Activated naive CD4-positive, alpha-beta T cell treated with anti-CD3 and anti-CD28 coated beads, Interleukin-2, amount 50 U/mL, for 72 hours (primary cell): ENCODE data around the gene SPOCK1. TPM values are rescaled to one million over a fixed set of nuclear protein-coding genes. Genes with fewer than 3 reads are reported as not detected.

Experiments used
- ATAC-seq, 2 donors: fragments of 150-1000 bp; cut with Tn5 transposase; 2 replicates each; pipeline ENCODE4 v1.10.0; 2021; ENCODE audit warnings: mild to moderate bottlenecking in 2 of 2, moderate library complexity in 2 of 2
- DNase-seq, 2 donors: peaks; one replicate each; pipeline ENCODE4 v3.0.0; 2021 to 2022; ENCODE audit warnings: low spot score in 2 of 2
- H3K27ac Mint-ChIP-seq, 2 donors: one replicate each; pipeline ENCODE4 v1.8.0; 2022; ENCODE audit warnings: mild to moderate bottlenecking in 2 of 2, mixed read lengths in 2 of 2
- H3K36me3 Mint-ChIP-seq, 2 donors: one replicate each; pipeline ENCODE4 v1.8.0; 2022; ENCODE audit warnings: mixed read lengths in 2 of 2
- H3K9me3 Mint-ChIP-seq, 2 donors: one replicate each; pipeline ENCODE4 v1.8.0; 2022; ENCODE audit warnings: mixed read lengths in 2 of 2
- total RNA-seq, 2 donors: library from RNA; stranded (reverse); gene quantifications; one replicate each; pipeline ENCODE4 v1.2.3, GENCODE V29; 2022

SPOCK1 gene
- total RNA-seq, 2 donors from 2014 or later: not detected

DNA sequence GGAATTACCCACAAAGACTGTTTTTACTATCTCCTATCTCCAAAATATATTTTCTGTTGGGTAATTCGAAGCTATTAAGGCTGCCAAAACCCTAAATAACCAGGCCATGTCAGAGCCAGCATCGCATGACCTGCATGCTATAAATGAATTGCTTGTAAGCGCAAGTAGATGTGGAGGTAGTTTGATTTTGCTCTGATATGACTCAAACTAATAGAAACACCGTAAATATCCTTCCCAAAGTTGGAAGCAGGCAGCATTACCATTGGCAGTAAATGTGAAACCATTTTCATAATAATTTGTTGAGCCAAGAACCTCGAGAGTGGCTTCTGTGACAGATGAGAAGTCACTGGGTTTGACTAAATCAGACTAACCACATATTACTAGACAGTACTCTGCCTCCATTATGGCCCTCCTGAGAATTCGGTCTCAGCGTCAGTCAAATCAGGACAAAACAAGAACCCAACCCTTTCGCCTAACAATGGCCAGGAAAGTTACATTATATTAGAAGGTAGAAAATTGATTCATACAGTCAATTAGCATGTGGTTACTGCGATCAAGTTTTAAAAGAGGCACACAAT, 289.8 kb downstream of the SPOCK1 start:
- ATAC-seq (no peak), DNase-seq (no peak)
- no peaks in the 10 kb centered on the region for H3K36me3 Mint-ChIP-seq
- no peak overlapping the region for H3K27ac Mint-ChIP-seq
- peaks cover 0 to 8% of the 10 kb centered on the region in 2 donors for H3K9me3 Mint-ChIP-seq

DNA sequence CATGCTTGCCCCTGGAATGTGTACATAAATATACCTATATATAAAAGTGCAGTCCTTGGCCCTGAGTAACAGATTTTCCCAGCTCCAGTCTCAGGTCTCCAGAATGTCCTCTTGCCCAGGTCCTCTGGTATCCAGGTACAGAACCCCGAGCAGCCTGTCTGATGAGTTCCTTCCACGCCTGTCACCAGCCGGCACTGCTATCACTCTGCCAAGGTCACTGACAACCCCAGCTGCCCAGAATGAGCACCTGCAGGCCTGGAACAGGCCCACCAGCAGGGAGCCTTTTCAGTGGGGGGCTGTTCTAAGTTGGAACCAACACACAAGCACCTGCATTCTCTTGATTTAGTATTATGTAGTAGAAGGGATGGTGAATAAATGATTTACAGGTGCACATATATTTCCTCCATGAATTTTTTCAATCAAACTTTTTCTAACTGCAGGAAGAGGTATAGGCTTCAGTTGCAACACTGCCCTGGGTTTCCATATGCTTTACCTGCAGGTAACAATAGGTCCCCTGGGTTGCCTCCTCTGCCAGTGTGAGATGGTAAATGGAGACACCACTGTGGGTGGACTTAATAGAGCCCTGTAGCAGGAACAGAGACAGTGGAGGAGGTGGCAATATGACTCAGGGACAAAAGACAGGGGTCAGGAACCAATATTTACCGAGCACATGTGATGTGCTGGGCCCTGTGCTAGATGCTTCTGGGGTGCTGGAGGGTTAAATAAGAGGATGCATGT, 291.9 kb downstream of the SPOCK1 start:
- Mint-ChIP-seq H3K27ac (no peak overlapping the region), H3K9me3 (peaks cover 0 to 9% of the 10 kb centered on the region in 2 donors), H3K36me3 (no peaks in the 10 kb centered on the region)
- DNase-seq: no peak
- no peak for ATAC-seq

DNA sequence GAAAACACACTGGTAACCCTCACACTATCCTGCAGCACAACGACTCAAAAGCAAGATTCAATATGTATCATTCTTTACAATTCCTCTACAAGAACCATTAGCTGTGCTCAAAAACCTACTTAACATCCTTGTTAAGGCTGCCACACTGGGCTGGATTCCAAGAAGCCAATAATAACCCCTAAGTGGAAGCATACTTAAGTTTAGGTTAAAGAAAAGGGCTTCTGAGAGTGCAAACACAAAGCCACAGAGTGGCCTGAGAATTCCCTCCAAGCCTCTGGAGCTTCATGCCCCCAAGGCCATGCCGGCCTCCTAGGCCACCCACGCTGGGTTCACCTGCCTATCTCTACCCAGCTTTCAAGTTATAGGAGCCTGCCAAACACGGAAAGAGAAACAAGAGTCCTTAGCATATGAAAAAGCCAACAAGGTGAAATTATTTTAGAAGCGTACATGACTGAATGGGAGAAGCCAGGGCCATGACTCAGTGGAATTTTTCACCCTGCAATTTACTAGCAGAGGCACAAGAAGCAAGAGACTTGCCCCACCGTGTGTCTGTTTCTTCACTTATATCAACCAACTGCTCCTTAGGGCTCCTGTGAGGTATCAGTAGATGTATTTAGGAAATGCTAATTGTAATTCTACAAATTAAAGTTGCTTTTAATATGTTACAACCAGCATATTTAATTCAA, 293.0 kb downstream of the SPOCK1 start:
- H3K36me3 Mint-ChIP-seq: no peaks in the 10 kb centered on the region
- peaks cover 0 to 9% of the 10 kb centered on the region in 2 donors for H3K9me3 Mint-ChIP-seq
- no peak overlapping the region for H3K27ac Mint-ChIP-seq
- DNase-seq (no peak), ATAC-seq (no peak)

DNA sequence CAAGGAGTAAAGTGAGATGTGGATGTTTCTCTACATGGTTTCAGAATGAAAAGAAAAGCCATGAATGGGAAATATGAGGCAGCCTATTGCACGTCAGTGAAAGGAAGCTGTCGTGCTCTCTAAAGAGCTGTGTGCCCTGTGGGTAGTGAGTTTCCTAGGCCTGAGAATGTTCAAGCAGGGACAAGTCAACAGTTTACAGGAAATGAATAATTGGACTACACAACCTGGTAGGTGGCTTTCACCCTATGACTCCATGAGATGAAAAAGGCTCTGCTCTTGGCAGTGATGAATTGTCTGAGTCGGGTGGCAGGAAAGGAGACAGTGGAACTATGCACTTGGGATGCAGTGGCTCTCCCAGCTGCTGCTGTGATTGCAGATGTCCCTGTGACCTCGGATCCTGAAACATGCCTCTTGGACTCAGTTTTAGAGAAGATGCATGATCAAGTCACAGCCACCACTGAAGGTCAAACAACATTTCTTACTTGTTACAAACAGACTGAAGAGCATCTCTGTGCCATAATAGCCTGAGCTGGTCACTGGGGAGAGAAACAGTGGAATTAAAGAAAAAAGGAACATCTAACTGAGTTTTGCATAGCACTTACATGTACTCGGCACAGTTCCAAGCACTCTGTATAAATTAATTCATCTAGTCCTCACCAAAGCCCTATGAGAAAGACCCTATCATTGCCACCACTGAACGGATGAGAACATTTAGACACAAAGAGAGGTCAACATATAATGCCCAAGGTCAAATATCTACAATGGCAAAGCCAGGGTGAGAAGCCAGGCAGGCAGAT, 293.7 kb downstream of the SPOCK1 start:
- ATAC-seq: peak in 1 of 2 donors; percentile 57

DNA sequence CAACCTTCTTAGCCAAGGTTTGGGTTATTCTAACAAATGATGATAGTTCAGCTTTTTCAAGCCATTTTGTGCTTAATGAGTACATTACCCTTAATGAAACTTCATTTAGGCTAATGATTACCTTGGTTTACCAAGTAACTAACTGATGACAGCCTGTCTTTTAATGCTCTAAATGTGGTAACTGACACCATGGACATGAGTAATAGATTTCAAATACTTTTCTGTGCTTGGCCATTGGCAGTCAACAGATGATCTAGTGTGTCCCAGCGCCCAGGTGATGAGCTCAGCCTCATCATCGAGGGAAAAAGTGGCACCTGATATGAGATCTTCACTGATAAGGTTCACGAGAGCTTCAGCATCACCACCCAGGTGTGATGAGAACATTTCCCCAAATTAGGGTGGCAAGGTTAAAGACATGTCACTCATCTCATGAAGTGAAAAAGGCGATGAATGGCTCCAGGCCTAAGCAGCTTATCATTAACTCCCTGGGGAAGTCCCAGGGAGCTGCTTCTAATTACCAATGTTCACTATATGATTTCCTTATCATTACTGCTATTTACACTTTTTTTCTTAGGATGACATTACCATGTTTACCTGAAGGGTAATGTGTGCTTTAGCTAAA, 296.0 kb downstream of the SPOCK1 start:
- Mint-ChIP-seq H3K27ac (no peak overlapping the region), H3K36me3 (no peaks in the 10 kb centered on the region), H3K9me3 (peaks cover 5 to 13% of the 10 kb centered on the region in 2 donors)
- no peak for DNase-seq
- no peak for ATAC-seq

More for the DNA sequence above, 293.7 kb downstream of the SPOCK1 start:
- DNase-seq: no peak
- H3K9me3 Mint-ChIP-seq: peaks cover 0 to 9% of the 10 kb centered on the region in 2 donors
- H3K27ac Mint-ChIP-seq: no peak overlapping the region
- H3K36me3 Mint-ChIP-seq: no peaks in the 10 kb centered on the region

GRCh38 chr5:137201876-137202275, 297.2 kb downstream of the SPOCK1 start:
- no peak for ATAC-seq
- Mint-ChIP-seq H3K9me3 (peaks cover 5 to 13% of the 10 kb centered on the region in 2 donors), H3K27ac (no peak overlapping the region), H3K36me3 (no peaks in the 10 kb centered on the region)
- DNase-seq: no peak

DNA sequence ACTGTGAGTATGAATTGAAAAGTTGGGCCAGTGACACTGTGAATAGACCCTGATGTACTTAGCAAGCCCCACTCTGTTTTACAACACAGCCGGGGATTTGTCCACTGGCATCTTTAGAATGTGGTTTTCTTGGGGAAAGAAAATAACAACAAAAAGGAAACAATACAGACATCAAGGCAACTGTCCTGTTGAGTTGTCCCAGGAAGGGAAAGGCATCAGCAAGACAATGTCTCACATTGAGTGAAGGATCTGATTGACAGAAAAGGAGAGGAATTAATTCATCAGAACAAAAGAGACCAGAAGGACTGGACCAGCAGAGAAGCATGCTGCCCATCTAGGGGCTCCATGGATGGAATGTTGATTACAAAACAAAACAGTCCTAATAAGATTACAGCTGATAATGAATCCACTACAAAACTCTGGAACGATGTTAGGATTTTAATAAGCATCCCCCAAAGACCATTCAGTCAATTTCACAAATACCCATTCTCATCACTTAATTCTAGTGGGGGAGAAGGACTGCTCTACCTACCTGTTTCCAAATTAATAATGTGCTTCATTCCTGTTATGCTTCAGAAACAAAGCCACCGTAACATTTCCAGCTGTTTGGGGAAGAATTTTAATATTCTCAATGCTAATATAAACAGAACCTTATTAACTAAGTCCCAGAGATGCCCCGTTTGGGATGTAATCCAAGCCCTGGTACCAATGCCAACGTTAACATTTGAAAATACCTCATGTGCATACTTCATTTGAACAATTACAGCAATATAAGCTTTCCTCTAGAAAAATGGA, 298.0 kb downstream of the SPOCK1 start:
- DNase-seq (no peak), ATAC-seq (no peak)
- Mint-ChIP-seq H3K9me3 (peaks cover 5 to 13% of the 10 kb centered on the region in 2 donors), H3K36me3 (no peaks in the 10 kb centered on the region), H3K27ac (no peak overlapping the region)

DNA sequence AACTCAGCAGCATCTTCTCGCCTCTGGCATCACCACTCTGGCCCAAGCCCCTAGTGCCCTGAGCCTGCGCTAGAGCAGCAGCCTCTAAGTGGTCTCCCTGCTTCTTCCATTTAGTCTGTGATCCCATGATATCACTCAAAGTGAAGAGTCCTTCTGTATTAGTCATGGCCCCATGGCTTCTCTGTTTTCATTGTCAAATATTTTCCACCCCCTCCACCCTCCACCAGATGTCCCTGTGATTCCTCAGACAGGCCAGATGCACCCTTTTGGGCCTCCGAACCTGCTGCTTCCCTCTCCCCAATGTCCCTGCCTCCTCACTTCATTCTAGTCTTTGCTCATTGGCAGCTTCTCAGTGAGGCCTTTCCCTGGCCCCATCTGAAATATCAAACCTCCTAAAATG, 299.2 kb downstream of the SPOCK1 start:
- peaks cover 5 to 11% of the 10 kb centered on the region in 2 donors for H3K9me3 Mint-ChIP-seq
- no peaks in the 10 kb centered on the region for H3K36me3 Mint-ChIP-seq
- DNase-seq (no peak), ATAC-seq (no peak)
- H3K27ac Mint-ChIP-seq: no peak overlapping the region

DNA sequence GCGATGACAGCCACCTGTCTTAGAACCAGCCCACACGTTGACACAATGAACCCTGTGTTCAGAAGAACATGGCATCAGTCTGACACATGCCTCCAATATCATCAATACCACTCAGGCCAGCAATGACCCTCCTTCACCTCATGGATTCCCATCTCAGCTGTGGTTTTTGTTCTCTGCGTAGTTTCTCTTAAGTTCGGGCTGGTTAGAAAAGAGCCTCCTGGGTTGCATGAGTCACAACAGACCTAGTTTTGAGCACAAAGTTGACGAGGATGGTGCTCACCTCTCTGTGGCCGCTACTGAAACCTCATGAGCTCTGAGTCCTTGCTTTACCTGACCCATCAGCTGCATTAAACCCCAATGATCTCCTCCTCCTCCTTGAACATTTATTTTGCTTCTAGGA, 299.9 kb downstream of the SPOCK1 start:
- ATAC-seq (no peak), DNase-seq (no peak)
- Mint-ChIP-seq H3K9me3 (peaks cover 4 to 5% of the 10 kb centered on the region in 2 donors), H3K27ac (no peak overlapping the region), H3K36me3 (no peaks in the 10 kb centered on the region)

GRCh38 chr5:137195483-137195882, 303.6 kb downstream of the SPOCK1 start:
- Mint-ChIP-seq H3K9me3 (peaks cover 4 to 5% of the 10 kb centered on the region in 2 donors), H3K27ac (no peak overlapping the region), H3K36me3 (no peaks in the 10 kb centered on the region)
- DNase-seq (no peak), ATAC-seq (no peak)

- ATAC-seq: no peak
Measured at GRCh38 chr5:137194300-137194699, 304.8 kb downstream of the SPOCK1 start.

DNA sequence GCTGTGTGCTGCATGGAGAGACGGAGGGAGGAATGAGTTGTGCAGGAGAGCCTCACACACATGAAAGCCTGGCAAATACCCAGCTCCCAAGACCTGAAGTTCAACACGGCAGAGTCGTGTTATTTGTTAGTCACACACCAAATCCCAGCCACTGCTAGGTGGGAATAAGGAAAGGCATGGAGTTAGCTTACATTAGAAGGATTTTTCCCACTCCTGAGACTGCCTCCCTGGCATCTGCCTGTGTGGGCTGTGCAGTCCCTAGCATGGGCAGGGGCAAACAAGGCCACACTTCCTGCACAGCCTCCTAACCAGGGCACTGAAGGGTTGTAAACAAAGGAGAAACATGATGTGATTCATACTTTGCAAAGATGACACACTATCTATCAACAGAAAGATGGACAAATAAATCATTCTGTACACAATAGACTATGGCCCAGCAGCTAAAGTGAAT, 306.8 kb downstream of the SPOCK1 start:
- no peaks in the 10 kb centered on the region for H3K9me3 Mint-ChIP-seq
- H3K36me3 Mint-ChIP-seq: no peaks in the 10 kb centered on the region
- no peak overlapping the region for H3K27ac Mint-ChIP-seq
- no peak for DNase-seq
- no peak for ATAC-seq

More at GRCh38 chr5:137194300-137194699, 304.8 kb downstream of the SPOCK1 start:
- Mint-ChIP-seq H3K9me3 (peaks cover 0 to 2% of the 10 kb centered on the region in 2 donors), H3K27ac (no peak overlapping the region), H3K36me3 (no peaks in the 10 kb centered on the region)
- DNase-seq: no peak

GRCh38 chr5:137191179-137191578, 307.9 kb downstream of the SPOCK1 start:
- no peak for ATAC-seq
- Mint-ChIP-seq H3K36me3 (no peaks in the 10 kb centered on the region), H3K9me3 (no peaks in the 10 kb centered on the region), H3K27ac (no peak overlapping the region)
- DNase-seq: no peak

- no peak for DNase-seq
- Mint-ChIP-seq H3K9me3 (no peaks in the 10 kb centered on the region), H3K36me3 (no peaks in the 10 kb centered on the region)
Measured at GRCh38 chr5:137190441-137190840, 308.7 kb downstream of the SPOCK1 start.

GRCh38 chr5:137190031-137190430, 309.1 kb downstream of the SPOCK1 start:
- H3K27ac Mint-ChIP-seq: no peak overlapping the region
- H3K36me3 Mint-ChIP-seq: no peaks in the 10 kb centered on the region
- ATAC-seq: no peak
- no peak for DNase-seq
- no peaks in the 10 kb centered on the region for H3K9me3 Mint-ChIP-seq

More at GRCh38 chr5:137190441-137190840, 308.7 kb downstream of the SPOCK1 start:
- ATAC-seq: no peak
- no peak overlapping the region for H3K27ac Mint-ChIP-seq

DNA sequence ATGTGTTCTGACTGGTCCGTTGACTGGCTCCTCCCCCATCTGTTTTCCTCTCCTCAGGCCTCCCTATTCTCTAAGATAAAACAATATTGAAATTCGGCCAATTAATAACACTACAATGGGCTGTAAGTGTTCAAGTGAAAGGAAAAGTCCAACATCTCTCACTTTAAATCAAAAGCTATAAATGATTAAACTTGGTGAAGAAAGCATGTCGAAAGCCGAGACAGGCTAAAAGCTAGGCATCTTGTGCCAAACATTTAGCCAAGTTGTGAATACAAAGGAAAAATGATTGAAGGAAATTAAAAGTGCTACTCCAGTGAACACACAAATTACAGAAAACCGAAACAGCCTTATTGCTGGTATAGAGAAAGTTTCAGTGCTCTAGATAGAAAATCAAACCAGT, 310.6 kb downstream of the SPOCK1 start:
- no peaks in the 10 kb centered on the region for H3K9me3 Mint-ChIP-seq
- no peak overlapping the region for H3K27ac Mint-ChIP-seq
- no peak for DNase-seq
- no peak for ATAC-seq
- no peaks in the 10 kb centered on the region for H3K36me3 Mint-ChIP-seq
